HepG2 (cell line): Measurements from ENCODE around the gene ZBTB20. TPM values are rescaled to one million over a fixed set of nuclear protein-coding genes. Genes with fewer than 3 reads are reported as not detected.
A peak's percentile ranks its signal among the peaks of the same experiment; 100 is the strongest.

ENCODE experiments used
- ATAC-seq: fragments of 200-7000 bp; cut with Tn5 transposase; 3 replicates; pipeline ENCODE4 v1.9.1; 2020; ENCODE audit warnings: mild to moderate bottlenecking, moderate library complexity
- BruUV-seq: library from RNA; stranded (reverse); fragments of 400-500 nt; replicated peaks from 2 replicates; lab custom pipeline; 2021; lab: Mats Ljungman, UMichigan
- CTCF ChIA-PET: fragments of 300-600 bp; formaldehyde crosslinking; extraction: SDS; loops from one replicate; lab custom pipeline; 2021; ENCODE audit warnings: low total read pairs, inconsistent platforms, low intra/inter-chr PET ratio; lab: Yijun Ruan, JAX
- POLR2A ChIA-PET: fragments of 350-600 bp; sonication (Branson Sonifier 250); formaldehyde crosslinking; loops from one replicate; lab custom pipeline; 2020; ENCODE audit warnings: antibody characterized with exemption, inconsistent platforms; lab: Yijun Ruan, JAX
- DNase-seq: peaks from one replicate; pipeline ENCODE4 v3.0.0-alpha.2; 2015; ENCODE audit warnings: low spot score
- FAIRE-seq: peaks from 3 replicates; lab custom pipeline; 2011; peaks lifted over from hg19 to GRCh38; lab: Jason Lieb, UNC
- H2AFZ ChIP-seq: one replicate; pipeline ENCODE4 v1.6.1; 2011; ENCODE audit warnings: low read length, inconsistent platforms
- H3K27ac ChIP-seq: fragments of 300-600 bp; 3 replicates; pipeline ENCODE4 v1.8.0; 2011; ENCODE audit warnings: mixed run types, mild to moderate bottlenecking, mixed read lengths, low read length, inconsistent platforms; ENCODE audit not compliant: insufficient read depth; ENCODE audit errors: extremely low read length
- H3K27me3 ChIP-seq, 2 experiments: fragments of 200-600 bp in 1 of 2; 2 replicates in 1 of 2; 3 replicates in 1 of 2; pipeline versions ENCODE4 v1.6.0 to v1.8.0; 2011; ENCODE audit warnings: low read length in 2 of 2, mild to moderate bottlenecking in 2 of 2, moderate library complexity in 2 of 2, inconsistent platforms in 1 of 2; ENCODE audit not compliant: insufficient read depth in 2 of 2, control insufficient read depth in 1 of 2
- H3K36me3 ChIP-seq, 2 experiments: fragments of 200-600 bp in 1 of 2; replicated peaks in 1 of 2; 2 replicates in 1 of 2; 3 replicates in 1 of 2; pipeline versions ENCODE4 v1.5.1 to v1.8.0; 2011; ENCODE audit warnings: low read length in 2 of 2, inconsistent platforms in 1 of 2; ENCODE audit not compliant: insufficient read depth in 2 of 2, control insufficient read depth in 1 of 2
- H3K4me1 ChIP-seq: 2 replicates; pipeline ENCODE4 v1.5.1; 2012; ENCODE audit warnings: low read length, inconsistent platforms; ENCODE audit not compliant: insufficient read depth
- H3K4me2 ChIP-seq: 2 replicates; pipeline ENCODE4 v1.6.0; 2011; ENCODE audit warnings: low read depth, low read length, inconsistent platforms
- H3K4me3 ChIP-seq, 3 experiments: fragments of 200-600 bp in 1 of 3; sonication (generic), shearing (Covaris generic) in 1 of 3; replicated peaks in 1 of 3; 2 replicates each; pipeline ENCODE4 v1.5.1; 2011 to 2016; ENCODE audit warnings: low read length in 3 of 3, inconsistent platforms in 2 of 3, low read depth in 2 of 3, mild to moderate bottlenecking in 2 of 3, control low read depth in 1 of 3, mixed read lengths in 1 of 3; ENCODE audit not compliant: insufficient read depth in 1 of 3
- H3K79me2 ChIP-seq: one replicate; pipeline ENCODE4 v1.6.1; 2011; ENCODE audit warnings: low read length, inconsistent platforms; ENCODE audit not compliant: insufficient read depth
- H3K9ac ChIP-seq: 2 replicates; pipeline ENCODE4 v1.6.0; 2011; ENCODE audit warnings: mild to moderate bottlenecking, low read depth, low read length, inconsistent platforms; ENCODE audit not compliant: insufficient read depth
- H3K9me3 ChIP-seq: 2 replicates; pipeline ENCODE4 v1.5.1; 2012; ENCODE audit warnings: mild to moderate bottlenecking, low read length
- H4K20me1 ChIP-seq: 2 replicates; pipeline ENCODE4 v1.6.0; 2011; ENCODE audit warnings: inconsistent platforms, mild to moderate bottlenecking, low read length, moderate library complexity; ENCODE audit not compliant: insufficient read depth
- CREM ChIP-seq, 2 experiments: sonication (generic) in 1 of 2; formaldehyde crosslinking in 1 of 2; IDR thresholded peaks; 2 replicates each; pipeline versions ENCODE4 v1.4.0 to v1.6.1; 2016 to 2020; ENCODE audit warnings: antibody characterized with exemption in 1 of 2, mild to moderate bottlenecking in 1 of 2, missing genetic modification reagents in 1 of 2
- RBM39 ChIP-seq: fragments of 200-400 bp; formaldehyde crosslinking; IDR thresholded peaks from one replicate; pipeline ENCODE4 v1.6.1; 2018; ENCODE audit warnings: antibody characterized with exemption, mild to moderate bottlenecking, low read depth, low read length; ENCODE audit not compliant: poor library complexity, severe bottlenecking
- SPEN ChIP-seq: sonication (generic); formaldehyde crosslinking; IDR thresholded peaks from 2 replicates; pipeline ENCODE4 v1.5.1; 2020; ENCODE audit warnings: low read depth, mild to moderate bottlenecking, missing genetic modification reagents
- TFDP1 ChIP-seq: IDR thresholded peaks from 2 replicates; pipeline ENCODE4 v1.6.1; 2016; ENCODE audit warnings: missing compliant biosample characterization, missing genetic modification reagents, borderline replicate concordance
- ZNF264 ChIP-seq: sonication (generic); formaldehyde crosslinking; IDR thresholded peaks from 2 replicates; pipeline ENCODE4 v1.4.0; 2020; ENCODE audit warnings: missing genetic modification reagents
- ZNF841 ChIP-seq: sonication (generic); formaldehyde crosslinking; IDR thresholded peaks from 2 replicates; pipeline ENCODE4 v1.8.1; 2023; ENCODE audit warnings: missing genetic modification reagents, borderline replicate concordance
- ZSCAN22 ChIP-seq: sonication (generic); formaldehyde crosslinking; IDR thresholded peaks from 2 replicates; pipeline ENCODE4 v1.4.0; 2020; ENCODE audit warnings: mild to moderate bottlenecking, missing genetic modification reagents
- WGBS: methylation state at CpG from one replicate; pipeline ENCODE4 v1.1.6; 2017; ENCODE audit warnings: low lambda C conversion rate; 5-methylcytosine and 5-hydroxymethylcytosine counted together
- in situ Hi-C: cut with HindIII; loops from 2 replicates; pipeline ENCODE4 v1.10.0; 2017; ENCODE audit warnings: low pct_unique_long_range_greater_than_20kb; ENCODE audit not compliant: extremely low pct_ligation_motif_present
- intact Hi-C: fragments of 100-400 bp; cut with micrococcal nuclease; formaldehyde crosslinking; loops from one replicate; pipeline ENCODE4 v1.10.0; 2022; ENCODE audit not compliant: unreplicated experiment
- polyA plus RNA-seq, 8 experiments: library from polyadenylated mRNA; depleted of rRNA in 3 of 8; stranded (reverse) in 7 of 8; unstranded in 1 of 8; fragments of >200 nt; fragmentation: Illumina TruSeq in 4 of 8; extraction: Trizol in 4 of 8; gene quantifications; 2 replicates each; pipeline versions ENCODE4 v1.2.1 to v1.2.3, GENCODE V29; 2011 to 2016; ENCODE audit warnings: low read depth in 4 of 8, missing spikeins in 1 of 8, mixed read lengths in 1 of 8; ENCODE audit not compliant: insufficient read depth in 1 of 8
- total RNA-seq, 5 experiments: library from RNA; depleted of rRNA; stranded (reverse); fragments of >200 nt; fragmentation: Illumina TruSeq; extraction: Trizol; gene quantifications; 2 replicates each; pipeline ENCODE4 v1.2.3, GENCODE V29; 2016; ENCODE audit warnings: low read depth in 1 of 5

Gene ZBTB20
- total and polyA plus RNA-seq, 2 of the 13 experiments (the other 11 are each of a cell fraction or from before 2014, with no cell fraction given) = 1.9 to 8.8 TPM

GRCh38 chr3:114586119-114586518 is 561.0 kb downstream of the ZBTB20 start:
- ChIA-PET CTCF (no interaction called here), POLR2A (no interaction called here)
- WGBS = 90% methylated on average over 1 of the region's 1 CpG
- intact Hi-C loops (no loop called here), in situ Hi-C loops (no loop called here)
- no peak overlapping the region for H3K4me3 ChIP-seq
- H3K27me3 ChIP-seq = no peaks in the 10 kb centered on the region; a peak in 1 of 5 replicates
- no peak overlapping the region for H3K27ac ChIP-seq
- no TSS peak for BruUV-seq
- H3K4me2 ChIP-seq = no peak overlapping the region
- no peaks in the 10 kb centered on the region for H3K9me3 ChIP-seq
- no peaks in the 10 kb centered on the region for H3K36me3 ChIP-seq
- peaks cover 7% of the 10 kb centered on the region for H3K4me1 ChIP-seq
- no peaks in the 10 kb centered on the region for H4K20me1 ChIP-seq
- no peak for TF ChIP-seq ZNF264 (CRISPR knock-in tag)
- no peak overlapping the region for H2AFZ ChIP-seq
- FAIRE-seq (no peak), DNase-seq (peak; percentile 9), ATAC-seq (no peak)
- no peaks in the 10 kb centered on the region for H3K79me2 ChIP-seq
- no peak overlapping the region for H3K9ac ChIP-seq

GRCh38 chr3:114585687-114586086 is 561.4 kb downstream of the ZBTB20 start:
- Histone ChIP-seq H3K9ac (no peak overlapping the region), H3K27ac (no peak overlapping the region), H4K20me1 (no peaks in the 10 kb centered on the region), H3K27me3 (no peaks in the 10 kb centered on the region; a peak in 1 of 5 replicates), H3K79me2 (peaks cover 2% of the 10 kb centered on the region), H3K36me3 (no peaks in the 10 kb centered on the region), H3K4me3 (no peak overlapping the region), H3K4me1 (peaks cover 7% of the 10 kb centered on the region), H3K4me2 (no peak overlapping the region), H3K9me3 (no peaks in the 10 kb centered on the region), H2AFZ (no peak overlapping the region)
- 100% methylated on average over 4 of the region's 4 CpGs for WGBS
- DNase-seq = no peak
- no peak for TF ChIP-seq RBM39
- TF ChIP-seq CREM (IDR thresholded peaks at IDR 0.05) = no peak
- TF ChIP-seq CREM (CRISPR knock-in tag; IDR thresholded peaks at IDR 0.05) = no peak
- no peak for TF ChIP-seq ZNF841 (CRISPR knock-in tag)
- no peak for TF ChIP-seq SPEN (CRISPR knock-in tag)
- TF ChIP-seq ZSCAN22 (CRISPR knock-in tag) = no peak
- TF ChIP-seq TFDP1 (CRISPR knock-in tag) = no peak
- no TSS peak for BruUV-seq
- in situ Hi-C loops = no loop called here
- ChIA-PET POLR2A (no interaction called here), CTCF (no interaction called here)
- no peak for FAIRE-seq
- intact Hi-C loops = loop anchor here (1.0 kb wide), 1 partner anchor 28 kb away; no protein-coding TSS in a partner anchor
- no peak for ATAC-seq
